Stimulated activated CD4-positive, alpha-beta T cell treated with anti-CD3 and anti-CD28 coated beads, Interleukin-2, amount 100 ng/mL, for 48 hours (primary cell): Measurements from ENCODE around the gene CPSF3.
"Not testable (repeated sequence)": the region's sequence is repeated elsewhere in the genome, so short reads cannot be mapped to it uniquely, and the experiment has no call there.

ENCODE experiments used
- DNase-seq, 2 donors: peaks; one replicate each; pipeline ENCODE4 v3.0.0-alpha.2; 2020

CPSF3 gene

DNA sequence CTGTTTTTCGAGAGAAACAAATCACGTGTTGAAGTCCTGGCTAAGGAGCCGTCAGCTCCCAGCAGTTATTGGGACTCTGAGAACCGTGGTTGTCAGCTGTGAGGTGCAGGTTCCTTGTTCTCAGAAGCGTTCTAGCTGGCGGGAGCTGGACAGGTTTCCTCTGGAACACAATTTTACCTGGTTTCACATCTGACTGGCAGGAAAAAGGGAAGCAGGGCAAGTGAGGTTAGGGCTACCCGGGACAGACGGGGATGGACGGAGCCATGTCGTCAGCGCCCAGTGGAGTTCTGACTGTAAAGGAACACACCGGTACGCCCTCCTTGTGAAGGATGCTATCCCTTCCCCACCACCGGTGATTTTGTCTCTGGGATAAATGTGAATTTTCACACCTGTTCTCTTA lies 26.3 kb upstream of the CPSF3 start:
- no peak for DNase-seq

DNA sequence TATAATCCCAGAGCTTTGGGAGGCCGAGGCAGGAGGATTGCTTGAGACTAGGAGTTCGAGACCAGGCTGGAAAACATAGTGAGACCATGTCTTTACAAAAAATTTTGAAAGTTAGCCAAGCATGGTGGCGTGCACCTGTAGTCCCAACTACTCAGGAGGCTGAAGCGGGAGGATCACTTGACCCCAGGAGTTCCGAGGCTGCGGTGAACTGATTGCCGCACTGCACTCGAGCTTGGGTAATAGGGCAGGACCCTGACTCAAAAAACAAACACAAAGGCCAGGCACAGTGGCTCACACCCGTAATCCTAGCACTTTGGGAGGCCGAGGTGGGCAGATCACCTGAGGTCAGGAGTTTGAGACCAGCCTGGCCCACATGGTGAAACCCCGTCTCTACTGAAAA lies 25.2 kb upstream of the CPSF3 start:
- not testable (repeated sequence) for DNase-seq

DNA sequence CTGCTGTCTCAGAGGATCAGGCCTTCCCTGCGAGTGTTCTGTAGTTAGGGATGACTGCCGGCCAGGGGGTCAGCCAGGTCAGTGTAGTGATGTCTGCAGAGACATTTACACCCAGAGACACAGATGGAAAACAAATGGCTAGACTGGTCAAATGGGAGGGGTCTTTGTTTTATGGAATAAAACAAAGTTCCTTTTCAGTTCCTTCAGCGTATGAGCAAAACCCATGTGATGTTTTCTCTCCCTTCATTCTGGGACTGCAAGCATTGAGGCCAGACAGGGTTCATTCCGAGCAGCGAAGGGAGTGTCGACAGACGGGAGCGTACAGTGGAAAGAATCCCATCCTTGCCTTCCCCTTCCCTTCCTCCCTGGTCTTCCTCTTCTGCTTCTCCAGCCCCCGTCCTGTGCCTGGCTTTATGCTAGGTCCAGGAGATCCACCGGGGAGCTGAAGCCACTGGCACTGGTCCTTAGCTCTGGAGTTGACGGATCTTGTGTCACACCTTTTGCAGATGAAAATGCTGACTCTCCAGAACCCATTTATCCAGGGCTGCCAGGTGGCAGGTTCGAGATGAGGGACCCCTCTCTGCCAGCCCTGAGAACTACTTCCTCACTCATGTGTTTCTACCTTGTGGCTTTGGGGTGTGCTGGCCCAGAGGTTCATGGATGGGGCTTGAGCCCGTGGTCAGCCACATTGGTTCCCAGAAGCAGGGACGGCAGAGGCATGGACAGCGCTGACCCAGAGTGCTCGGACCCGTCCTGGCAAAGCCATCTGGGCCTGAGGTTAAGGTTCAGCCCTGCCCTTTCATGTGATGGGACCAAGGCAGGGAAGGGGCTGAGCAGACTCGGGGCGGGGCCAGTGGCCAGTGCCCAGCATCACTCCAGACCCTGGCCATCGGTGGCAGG lies 24.3 kb upstream of the CPSF3 start:
- DNase-seq, result no peak

DNA sequence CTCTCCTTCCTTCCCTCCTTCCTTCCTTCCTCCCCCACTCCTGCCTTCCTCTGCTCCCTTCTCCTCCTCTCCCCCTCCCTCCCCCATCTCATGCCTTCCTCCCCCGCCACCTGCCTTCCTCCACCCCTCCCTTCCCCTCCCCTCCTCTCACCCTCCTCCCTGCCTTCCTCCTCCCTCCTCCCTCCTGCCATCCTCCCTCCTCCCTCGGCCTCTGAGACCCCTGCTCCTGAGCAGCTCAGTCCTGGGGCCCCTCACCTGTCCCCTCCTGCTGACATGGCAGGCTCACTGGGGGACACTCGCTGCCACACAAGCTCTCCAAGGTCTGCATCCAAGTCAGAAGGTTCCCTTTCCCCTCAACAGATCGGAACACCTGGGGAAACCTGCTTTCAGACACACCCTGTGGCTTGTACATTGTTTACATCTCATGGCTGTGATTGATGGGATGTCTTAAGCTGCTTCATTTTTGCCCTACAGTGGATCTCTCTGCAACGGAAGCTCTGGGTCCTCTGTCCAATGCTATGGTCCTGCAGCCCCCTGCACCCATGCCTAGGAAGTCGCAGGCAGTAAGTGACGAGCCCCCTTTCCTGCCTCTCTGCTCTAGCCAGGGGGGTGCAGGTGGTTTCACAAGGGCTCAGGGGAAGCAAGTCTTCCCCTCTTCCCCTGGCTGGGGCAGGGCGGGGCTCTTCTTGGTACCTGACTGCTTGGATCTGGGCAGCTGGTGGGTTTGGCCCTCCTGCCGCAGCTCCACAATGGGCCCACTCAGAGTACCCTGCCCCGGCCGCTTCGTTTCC lies 23.0 kb upstream of the CPSF3 start:
- no peak for DNase-seq

DNA sequence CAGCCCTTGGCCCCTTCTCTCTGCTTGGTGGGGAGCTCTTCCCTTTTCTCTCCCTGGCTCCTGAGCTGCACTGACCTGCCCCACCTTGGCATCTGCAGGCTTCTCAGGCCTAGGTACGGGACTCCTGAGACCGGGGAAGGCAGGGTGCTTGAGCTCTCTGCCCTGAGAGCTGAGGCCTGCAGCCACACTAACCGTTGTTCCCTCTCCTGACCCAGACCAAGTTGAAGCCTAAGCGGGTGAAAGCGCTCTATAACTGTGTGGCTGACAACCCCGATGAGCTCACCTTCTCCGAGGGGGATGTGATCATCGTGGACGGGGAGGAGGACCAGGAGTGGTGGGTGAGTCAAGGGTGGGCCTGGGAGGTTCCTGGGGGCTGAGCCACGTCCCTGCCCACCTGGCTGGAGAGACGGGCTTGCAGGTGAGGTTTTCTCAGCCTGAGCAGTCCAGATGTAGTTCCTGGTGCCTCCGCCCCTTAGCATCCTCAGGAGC lies 22.4 kb upstream of the CPSF3 start:
- no peak for DNase-seq

DNA sequence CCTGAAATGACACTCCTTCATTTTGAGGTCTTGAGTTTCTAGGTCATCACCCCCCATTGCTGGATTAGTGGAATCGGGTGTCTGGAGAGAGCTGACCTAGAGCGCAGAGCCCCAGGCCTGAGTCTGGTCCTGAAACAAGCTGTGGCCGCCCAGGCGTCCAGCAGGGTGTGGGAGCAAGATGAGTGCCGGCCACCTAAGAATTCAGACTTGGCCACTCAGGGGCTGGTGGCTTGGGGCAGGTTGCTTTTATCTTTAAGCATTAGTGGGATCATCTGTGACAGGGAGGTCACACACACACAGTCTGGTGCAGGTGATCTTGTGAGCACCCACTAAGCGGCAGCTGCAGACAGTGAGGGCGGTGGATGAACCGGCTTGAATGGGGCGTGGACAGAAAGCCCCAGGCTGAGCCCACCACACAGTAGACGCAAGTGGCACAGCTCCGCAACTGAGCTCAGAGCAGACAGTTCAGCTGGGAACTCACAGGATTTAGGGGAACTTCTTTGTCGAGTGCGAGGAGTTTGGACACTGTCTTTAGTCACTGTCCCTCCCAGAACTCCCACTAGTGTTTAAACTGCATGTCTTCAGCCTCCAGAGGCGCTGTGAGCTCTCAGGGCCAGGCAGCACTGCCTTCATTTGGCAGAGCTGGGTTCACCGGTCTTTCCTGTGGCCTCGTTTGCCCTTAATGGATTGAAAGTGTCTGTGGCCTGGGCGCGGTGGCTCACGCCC lies 21.6 kb upstream of the CPSF3 start:
- no peak for DNase-seq

DNA sequence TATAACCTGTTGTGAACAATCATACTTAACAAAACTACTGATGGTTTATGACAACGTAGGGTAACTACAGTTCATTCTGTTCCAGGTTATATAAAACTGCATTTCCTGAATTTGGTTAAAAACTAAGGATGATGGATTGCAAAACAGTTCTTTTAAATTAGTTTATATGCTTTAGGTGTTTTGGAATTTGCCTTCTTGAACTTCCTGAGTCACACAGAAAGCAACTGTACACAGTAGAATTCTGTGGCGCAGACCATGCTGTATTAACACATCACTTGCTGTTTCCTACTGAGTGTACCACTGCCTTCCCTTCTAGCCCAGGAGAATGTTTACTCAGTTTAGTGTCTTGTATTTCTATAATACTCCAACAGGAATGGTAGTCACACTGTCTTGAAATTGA lies 19.5 kb upstream of the CPSF3 start:
- DNase-seq, result no peak

DNA sequence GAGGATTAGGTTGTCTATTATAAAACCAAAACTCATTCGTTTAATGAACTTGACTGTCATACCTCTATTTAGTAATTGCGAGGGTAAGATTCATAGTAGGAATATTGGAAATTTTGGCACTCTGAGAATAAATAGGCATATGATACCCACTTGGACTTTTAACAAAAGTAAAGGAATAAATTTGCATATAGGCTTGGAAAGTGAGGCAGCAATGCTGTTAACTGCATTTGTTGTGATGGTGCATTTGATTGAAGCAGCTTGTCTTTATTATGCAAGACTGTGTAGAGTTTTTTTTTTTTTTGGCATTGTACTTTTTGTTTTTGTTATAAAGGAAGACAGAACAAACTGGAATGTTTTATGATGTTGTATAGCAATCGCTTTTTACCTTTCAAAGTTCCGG lies 19.0 kb upstream of the CPSF3 start:
- DNase-seq, result no peak

DNA sequence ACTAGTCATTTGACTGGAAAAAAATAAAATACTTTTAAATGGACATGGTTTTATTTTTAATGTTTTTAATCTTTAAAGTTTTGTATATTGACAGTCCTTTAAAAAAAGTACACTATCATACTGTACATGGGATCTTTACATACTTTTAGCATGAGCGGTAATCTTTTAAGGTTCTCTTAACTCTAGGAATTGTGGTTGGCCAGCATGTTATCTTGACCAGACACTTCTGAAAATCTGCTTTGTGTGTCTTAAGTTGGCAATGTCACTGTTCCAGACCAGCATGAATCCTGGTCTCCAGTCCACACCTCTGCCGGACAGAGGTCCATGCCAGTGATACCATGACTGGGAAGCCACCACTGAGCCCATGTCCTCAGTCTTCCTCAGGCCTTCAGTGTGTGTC lies 17.8 kb upstream of the CPSF3 start:
- no peak for DNase-seq

DNA sequence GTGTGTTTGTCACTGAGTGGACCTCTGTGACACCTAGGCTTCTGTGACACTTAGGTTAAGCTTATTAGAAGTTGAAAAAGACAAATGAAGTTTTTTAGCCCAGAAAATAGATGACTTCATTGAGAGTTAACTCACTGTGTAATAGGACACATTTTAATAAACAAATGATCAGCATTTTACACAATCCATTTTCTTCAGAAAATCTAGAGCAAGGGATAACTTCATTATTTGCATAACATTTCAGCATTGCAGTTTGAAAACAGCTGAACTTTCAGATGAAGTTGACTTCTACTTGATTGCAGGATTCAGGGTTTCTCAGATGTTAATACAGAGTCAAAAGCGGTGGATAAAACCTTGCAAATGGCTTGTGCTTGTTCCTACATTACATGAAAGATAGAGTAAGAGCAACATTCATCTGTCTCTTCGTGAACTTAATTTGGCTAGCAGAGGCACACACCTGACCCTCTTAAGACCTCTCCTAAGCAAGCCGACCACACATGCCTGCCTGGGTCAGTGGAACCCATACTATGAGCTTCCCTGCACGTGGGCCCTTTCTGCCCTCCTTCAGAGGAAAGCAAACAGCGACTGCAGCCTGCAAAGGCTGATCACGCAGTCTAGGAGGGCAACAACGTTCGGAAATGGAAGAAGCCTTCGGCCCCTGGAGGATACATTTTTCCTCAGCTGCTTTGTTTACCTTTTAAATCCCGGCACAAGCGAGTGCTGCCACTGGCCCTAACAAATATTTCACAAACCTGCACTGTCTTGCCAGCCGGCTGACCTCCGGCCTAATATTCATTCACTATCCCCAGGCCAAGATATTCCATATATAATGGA lies 16.7 kb upstream of the CPSF3 start:
- DNase-seq, result no peak

DNA sequence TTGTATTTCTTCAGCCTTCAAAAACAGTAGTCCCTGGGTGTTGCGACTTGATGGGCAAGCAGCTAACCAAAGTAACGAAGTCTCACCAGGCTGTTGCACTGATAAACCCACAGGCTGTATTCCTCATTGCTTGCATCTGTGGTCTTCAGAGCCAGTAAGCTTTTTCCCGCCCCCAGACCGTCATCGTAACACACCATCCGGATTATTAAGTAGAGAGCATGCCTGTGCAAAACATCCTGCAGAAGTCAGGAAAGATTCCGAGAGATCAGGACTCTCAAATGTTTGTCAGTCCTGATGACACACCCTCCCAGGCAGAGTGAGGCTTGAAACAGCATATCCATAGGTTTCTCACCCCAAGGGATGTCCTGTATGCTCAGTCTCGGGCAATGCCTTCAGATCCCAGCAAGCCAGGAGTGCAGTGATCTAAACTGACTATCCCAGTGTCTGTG lies 16.1 kb upstream of the CPSF3 start:
- DNase-seq, result no peak

DNA sequence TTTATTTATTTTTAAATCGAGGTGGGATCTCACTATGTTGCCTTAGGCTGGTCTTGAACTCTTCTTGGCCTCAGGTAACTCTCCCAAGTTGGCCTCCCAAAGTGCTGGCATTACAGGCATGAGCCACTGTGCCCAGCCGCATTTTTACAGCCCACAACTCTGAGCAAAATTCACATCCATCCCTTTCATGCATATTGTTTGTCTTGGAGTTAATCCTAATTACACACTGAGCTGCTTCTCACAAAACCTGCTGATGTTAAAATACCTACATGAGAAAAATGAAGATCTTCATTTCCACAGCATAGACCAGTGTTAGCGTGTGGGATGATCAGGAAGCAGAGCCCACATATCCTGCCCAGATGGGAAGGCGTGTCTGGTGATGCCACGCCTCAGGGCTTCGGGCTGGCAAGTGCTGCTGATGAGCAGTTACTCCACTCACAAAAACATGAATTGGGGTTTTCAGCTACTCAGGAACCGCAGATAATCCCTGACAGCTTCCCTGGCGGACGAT lies 14.8 kb upstream of the CPSF3 start:
- no peak for DNase-seq

DNA sequence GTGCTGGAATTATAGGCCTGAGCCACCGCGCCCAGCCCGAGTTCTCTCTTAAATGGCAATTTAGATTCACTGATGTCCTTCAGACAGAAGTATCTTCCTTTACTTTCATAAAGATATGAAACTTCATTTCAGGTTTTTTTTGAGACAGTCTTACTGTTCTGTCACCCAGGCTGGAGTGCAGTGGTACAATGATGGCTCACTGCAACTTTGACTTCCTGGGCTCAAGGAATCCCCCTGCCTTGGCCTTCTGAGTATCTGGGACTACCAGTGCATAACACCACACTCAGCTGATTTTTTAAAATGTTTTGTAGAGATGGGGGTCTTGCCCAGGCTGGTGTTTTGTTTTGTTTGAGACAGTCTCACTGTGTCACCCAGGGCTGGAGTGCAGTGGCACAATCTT lies 13.3 kb upstream of the CPSF3 start:
- DNase-seq, result no peak

DNA sequence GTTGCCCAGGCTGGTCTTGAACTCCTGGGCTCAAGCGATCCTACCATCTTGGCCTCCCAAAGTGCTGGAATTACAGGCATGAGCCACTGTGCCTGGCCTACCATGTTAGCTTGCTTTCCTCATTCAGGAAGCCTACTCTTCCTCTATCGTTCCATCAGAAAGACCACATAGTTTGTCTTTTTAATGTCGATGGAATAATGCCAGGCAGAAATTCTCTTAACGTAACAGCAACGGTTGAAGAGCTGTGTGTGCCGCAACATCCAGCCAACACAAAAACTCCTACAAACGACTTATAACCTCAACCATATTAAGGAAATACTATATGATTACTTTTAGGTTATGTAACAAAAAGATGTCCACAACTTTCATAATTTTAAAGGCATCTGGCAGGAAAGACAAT lies 10.7 kb upstream of the CPSF3 start:
- no peak for DNase-seq

DNA sequence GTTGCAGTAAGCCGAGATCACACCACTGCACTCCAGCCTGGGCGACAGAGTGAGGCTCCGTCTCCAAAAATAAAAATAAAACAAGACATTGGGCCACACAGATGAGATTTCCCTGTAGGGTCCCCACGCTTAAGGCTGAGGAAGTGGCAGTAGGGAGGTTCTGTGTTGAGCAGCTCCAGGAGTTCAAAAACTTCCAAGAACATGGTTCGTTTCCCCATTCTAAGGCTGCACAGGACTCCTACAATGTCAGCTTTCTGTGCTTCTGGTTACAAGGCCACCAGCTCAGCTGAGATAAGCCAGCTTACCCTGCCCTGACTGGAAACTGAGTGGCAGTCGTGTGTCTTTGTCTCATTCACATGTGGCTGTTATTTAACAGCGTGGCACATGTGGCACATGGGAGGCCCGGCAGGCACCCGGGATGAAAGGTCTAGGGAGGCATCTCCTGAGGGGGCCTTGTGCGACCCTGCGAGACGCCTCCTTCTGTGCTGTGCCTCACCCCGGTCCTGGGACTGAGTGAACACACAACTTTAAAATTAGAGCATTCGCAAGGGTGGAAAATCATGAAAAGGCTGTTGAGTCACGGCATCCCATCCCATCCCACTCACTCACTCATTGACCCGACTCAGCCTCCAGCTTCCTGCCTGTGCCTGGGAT lies 7.8 kb upstream of the CPSF3 start:
- DNase-seq, result no peak

DNA sequence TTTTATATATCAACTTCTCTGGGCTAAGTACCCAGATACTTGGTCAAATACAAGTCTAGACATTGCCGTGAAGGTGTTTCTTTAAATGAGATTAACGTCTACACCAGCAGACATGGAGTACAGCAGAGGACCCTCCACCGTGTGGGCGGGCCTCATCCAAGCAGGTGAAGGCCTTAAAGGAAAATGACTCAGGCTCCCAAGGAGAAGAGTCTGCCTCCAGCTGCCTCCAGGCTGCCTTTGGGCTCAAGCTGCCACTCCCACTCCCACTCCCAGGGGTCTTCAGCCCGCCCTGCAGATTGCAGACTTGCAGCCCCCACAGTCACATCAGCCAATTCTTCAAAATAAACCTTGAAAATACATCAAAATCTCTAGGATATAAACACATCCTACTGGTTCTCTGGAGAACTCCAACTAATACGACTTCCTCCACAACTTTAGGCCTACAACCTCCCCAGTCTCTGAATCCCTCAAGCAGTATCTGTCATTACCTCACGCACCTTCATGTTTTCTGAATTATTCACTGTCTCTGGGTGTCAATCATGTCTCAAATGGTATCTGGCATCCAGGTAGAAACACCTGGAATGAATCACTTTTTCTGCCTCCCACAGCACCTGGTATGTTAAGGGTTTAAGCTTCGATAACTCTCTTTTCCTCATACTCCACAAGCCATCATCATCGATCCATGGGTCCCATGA lies 7.0 kb upstream of the CPSF3 start:
- no peak for DNase-seq

DNA sequence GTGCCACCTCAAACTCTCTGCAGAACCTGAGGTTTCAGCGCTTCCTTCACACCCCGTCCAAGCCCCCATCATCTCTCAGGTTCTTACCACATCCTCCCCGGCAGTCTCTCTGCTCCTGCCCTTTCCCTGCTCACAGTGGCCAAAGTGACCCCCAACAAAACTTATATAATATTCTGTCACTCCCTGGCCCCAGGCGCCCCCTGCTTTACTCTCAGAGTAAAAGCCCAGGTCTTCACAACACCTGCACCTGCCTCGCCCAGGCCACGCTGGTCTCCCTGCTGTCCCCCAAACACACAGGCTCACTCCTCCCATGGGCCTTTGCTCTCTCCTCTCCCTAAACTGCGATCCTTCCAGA lies 6.5 kb upstream of the CPSF3 start:
- no peak for DNase-seq

DNA sequence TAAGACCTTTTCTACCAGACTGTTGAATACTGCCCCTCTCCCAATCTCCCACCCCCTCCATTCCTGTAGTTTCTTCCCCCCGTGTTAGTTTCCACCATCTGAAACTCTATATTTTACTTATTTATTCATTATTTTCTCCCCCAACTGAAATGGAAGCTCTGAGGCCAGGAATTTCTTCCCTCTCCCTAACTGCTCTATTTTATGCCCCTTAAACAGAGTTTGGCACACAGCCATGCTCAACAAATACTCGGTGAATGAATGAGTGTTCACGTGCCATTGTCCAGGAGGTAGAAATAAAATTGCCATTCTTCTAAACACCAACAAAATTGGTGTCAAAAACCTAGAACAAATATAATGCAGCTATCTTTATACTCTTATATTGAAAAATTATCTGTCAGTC lies 5.7 kb upstream of the CPSF3 start:
- no peak for DNase-seq

DNA sequence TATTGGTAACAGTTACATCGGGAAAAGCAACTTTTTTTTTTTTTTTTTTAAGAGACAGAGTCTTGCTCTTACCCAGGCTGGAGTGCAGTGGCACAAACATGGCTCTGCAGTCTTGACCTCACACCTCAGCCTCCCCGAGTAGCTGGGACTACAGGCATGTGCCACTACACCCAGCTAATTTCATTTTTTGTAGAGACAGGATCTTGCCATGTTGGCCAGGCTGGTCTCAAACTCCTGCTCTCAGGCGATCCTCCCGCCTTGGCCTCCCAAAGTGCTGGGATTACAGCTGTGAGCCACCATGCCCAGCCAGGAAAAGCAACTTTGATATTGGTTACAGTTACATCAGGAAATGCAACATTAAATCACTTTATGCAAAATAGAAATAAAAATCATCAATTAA lies 4.7 kb upstream of the CPSF3 start:
- no peak for DNase-seq

DNA sequence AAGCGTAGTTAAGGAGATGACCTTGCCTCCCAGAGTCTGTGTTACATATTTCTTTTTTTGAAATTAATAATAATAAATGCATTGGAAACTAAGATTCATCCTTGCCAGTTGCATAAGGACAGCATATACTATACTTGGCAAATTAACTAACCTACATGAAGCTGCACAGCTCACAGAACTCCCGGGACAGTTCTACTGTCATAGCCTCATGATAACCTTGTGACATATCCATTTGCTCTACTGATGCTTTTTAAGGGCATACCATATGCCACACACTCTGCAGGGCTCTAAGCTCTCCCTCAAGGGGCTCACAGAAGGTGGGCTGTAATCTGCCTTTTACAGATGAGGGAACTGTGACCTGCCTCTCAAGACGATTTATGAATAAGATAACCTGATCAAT lies 3.9 kb upstream of the CPSF3 start:
- no peak for DNase-seq

DNA sequence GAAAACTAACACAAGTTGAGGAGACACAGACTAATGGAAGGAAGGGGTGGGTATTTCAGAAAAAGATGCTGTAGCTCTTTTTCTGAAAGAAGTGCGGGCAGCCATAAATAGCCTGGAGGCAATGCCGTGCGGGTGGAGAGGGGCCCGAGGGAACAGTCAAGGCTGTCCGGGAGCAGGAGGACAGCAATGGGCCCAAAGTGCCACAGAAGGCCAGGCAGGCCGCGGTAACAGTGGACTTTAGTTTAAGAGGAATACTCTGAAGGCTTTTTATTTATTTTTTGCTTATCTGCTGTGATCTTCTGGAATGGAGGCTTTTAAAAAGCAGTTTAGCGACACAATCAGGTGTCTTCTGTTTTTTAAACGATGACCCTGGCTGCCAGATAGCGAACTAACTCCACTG lies 3.0 kb upstream of the CPSF3 start:
- no peak for DNase-seq
